Dedifferentiated amniotic fluid mesenchymal stem cell (primary cell): ENCODE data around the gene CPXCR1.
"Not testable (repeated sequence)": the region's sequence is repeated elsewhere in the genome, so short reads cannot be mapped to it uniquely, and the experiment has no call there.

Source experiments
- DNase-seq: peaks from one replicate; pipeline ENCODE4 v3.0.0-alpha.2; 2016; ENCODE audit errors: extremely low spot score

The CPXCR1 gene

GRCh38 chrX:88746925-88747324 lies at the start of gene CPXCR1:
TSS of gene CPXCR1 (plus strand) at chrX:88747225. CDS start at chrX:88753415, 6,190 bp downstream.
- DNase-seq: no peak

- DNase-seq: no peak
These were observed 11.2 kb upstream of the CPXCR1 start for GRCh38 chrX:88735835-88736234.

GRCh38 chrX:88746215-88746614 lies 810 bp upstream of the CPXCR1 start:
- not testable (repeated sequence) for DNase-seq

GRCh38 chrX:88752339-88752738 lies 5.3 kb downstream of the CPXCR1 start:
- DNase-seq: not testable (repeated sequence)

- no peak for DNase-seq
These were observed 42.8 kb downstream of the CPXCR1 start for GRCh38 chrX:88789825-88790224.
